GM19395 (cell line): ENCODE results near the gene ZNF281.
"Not testable (repeated sequence)": the region's sequence is repeated elsewhere in the genome, so short reads cannot be mapped to it uniquely, and the experiment has no call there.

Source experiments
- ATAC-seq: cut with Tn5 transposase; IDR thresholded peaks from one replicate; pipeline ENCODE4 v1.9.1; 2021; ENCODE audit warnings: mild to moderate bottlenecking, moderate library complexity; ENCODE audit not compliant: unreplicated experiment

The ZNF281 gene

GRCh38 chr1:200432586-200432985, 22.8 kb upstream of the ZNF281 start:
- ATAC-seq: no peak

- no peak for ATAC-seq
These were observed 19.4 kb upstream of the ZNF281 start for GRCh38 chr1:200429221-200429751.

- ATAC-seq: no peak
These were observed 18.8 kb upstream of the ZNF281 start for GRCh38 chr1:200428482-200429205.

GRCh38 chr1:200427744-200428143, 17.9 kb upstream of the ZNF281 start:
- ATAC-seq: no peak

- ATAC-seq: no peak
These were observed 16.4 kb upstream of the ZNF281 start for GRCh38 chr1:200426196-200426595.

GRCh38 chr1:200423235-200423634, 13.4 kb upstream of the ZNF281 start:
- ATAC-seq: no peak

- ATAC-seq: no peak
These were observed 12.4 kb upstream of the ZNF281 start for GRCh38 chr1:200422211-200422610.

GRCh38 chr1:200415789-200416593, 6.2 kb upstream of the ZNF281 start:
- peak; percentile 83 for ATAC-seq

GRCh38 chr1:200415227-200415626, 5.4 kb upstream of the ZNF281 start:
- peak; percentile 64 for ATAC-seq

- no peak for ATAC-seq
These were observed 4.8 kb upstream of the ZNF281 start for GRCh38 chr1:200414657-200415056.

- not testable (repeated sequence) for ATAC-seq
These were observed 3.9 kb upstream of the ZNF281 start for GRCh38 chr1:200413766-200414165.

- no peak for ATAC-seq
These were observed 1.8 kb upstream of the ZNF281 start for GRCh38 chr1:200411406-200412257.

- peak; percentile 27 for ATAC-seq
These were observed 686 bp upstream of the ZNF281 start for GRCh38 chr1:200410566-200410878.

GRCh38 chr1:200409203-200409760, 554 bp downstream of the ZNF281 start:
- peak; percentile 40 for ATAC-seq

GRCh38 chr1:200406161-200406797, 3.6 kb downstream of the ZNF281 start:
- no peak for ATAC-seq

- ATAC-seq: no peak
These were observed 4.6 kb downstream of the ZNF281 start for GRCh38 chr1:200405264-200405663.

GRCh38 chr1:200401708-200402107, 8.1 kb downstream of the ZNF281 start:
- no peak for ATAC-seq

GRCh38 chr1:200401263-200401662, 8.6 kb downstream of the ZNF281 start:
- no peak for ATAC-seq

GRCh38 chr1:200400556-200400955, 9.3 kb downstream of the ZNF281 start:
- ATAC-seq: no peak

GRCh38 chr1:200399860-200400259, 10.0 kb downstream of the ZNF281 start:
- ATAC-seq: no peak
